Metanephros (tissue), 2 donors: ENCODE results near the gene RANBP6. TPM values are rescaled to one million over a fixed set of nuclear protein-coding genes. Genes with fewer than 3 reads are reported as not detected.

Experiments
- small RNA-seq: library from RNA; depleted of rRNA; stranded (forward); fragments of <200 nt; gene quantifications from one replicate; pipeline ENCODE3, GENCODE V24; 2014; ENCODE audit warnings: low replicate concordance
- total RNA-seq: library from RNA; depleted of rRNA; stranded (reverse); fragments of >200 nt; gene quantifications from one replicate; pipeline ENCODE4 v1.2.3, GENCODE V29; 2014

The RANBP6 gene
- 29.3 TPM for total RNA-seq

GRCh38 chr9:6015278-6016157, at the start of gene RANBP6:
TSS of gene RANBP6 (minus strand) at chr9:6015624. CDS start at chr9:6015607, 17 bp downstream.

Small RNA genes within 50 kb of the gene (small RNA-seq; reads per million reads assigned to genes)
- gene MIR4665: not detected

Other genes starting within 250 kb of the RANBP6 start
- gene ERMP1, start 182.5 kb downstream of the RANBP6 start, total RNA-seq: 55.2 TPM
- 0.41 TPM for gene MLANA, start 124.7 kb downstream of the RANBP6 start, total RNA-seq
- gene IL33, start 200.2 kb upstream of the RANBP6 start, total RNA-seq: 11.8 TPM